K562 (cell line): ENCODE results near the gene CTIF. TPM values are rescaled to one million over a fixed set of nuclear protein-coding genes. Genes with fewer than 3 reads are reported as not detected.

Experiments
- EP400 ChIP-seq: fragments of 450-650 bp; IDR thresholded peaks from 2 replicates; pipeline ENCODE4 v1.6.1; 2017; ENCODE audit warnings: antibody characterized with exemption, mild to moderate bottlenecking, moderate library complexity
- GTF2E2 ChIP-seq: fragments of 200-800 bp; sonication (Bioruptor generic); IDR thresholded peaks from 2 replicates; pipeline ENCODE4 v1.6.1; 2016; ENCODE audit warnings: missing genetic modification characterization, missing compliant biosample characterization
- STAT5B ChIP-seq: fragments of 250-450 bp; sonication (Bioruptor Pico); IDR thresholded peaks from 2 replicates; pipeline ENCODE4 v1.8.0; 2021; ENCODE audit warnings: mild to moderate bottlenecking, inconsistent platforms
- ZKSCAN1 ChIP-seq: fragments of 150-350 bp; IDR thresholded peaks from 2 replicates; pipeline ENCODE4 v1.6.1; 2016; ENCODE audit warnings: low read depth, low read length
- polyA plus RNA-seq, 8 experiments: library from polyadenylated mRNA; depleted of rRNA in 4 of 8; stranded (reverse) in 5 of 8; unstranded in 3 of 8; fragments of >200 nt; fragmentation: Nextera tagmentation in 2 of 8; fragmentation: Illumina TruSeq in 1 of 8; extraction: Ambion mirVana in 2 of 8; extraction: Trizol in 1 of 8; gene quantifications; 2 replicates each; pipeline versions ENCODE4 v1.2.1 to v1.2.3, GENCODE V29; 2011 to 2014; ENCODE audit warnings: inconsistent platforms in 1 of 8, missing spikeins in 1 of 8
- total RNA-seq, 7 experiments: library from RNA; depleted of rRNA in 6 of 7; stranded (reverse); fragments of >200 nt in 6 of 7; fragmentation: Illumina TruSeq in 2 of 7; extraction: Trizol in 2 of 7; gene quantifications; 2 replicates each; pipeline versions ENCODE4 v1.2.1 to v1.2.3, GENCODE V29; 2011 to 2021; ENCODE audit warnings: low replicate concordance in 1 of 7
- TF ChIP-seq, protein P1 (sequence below), 2 experiments: fragments of 450-650 bp; IDR thresholded peaks; 2 replicates each; pipeline ENCODE4 v1.6.1; 2016; ENCODE audit warnings: mild to moderate bottlenecking in 2 of 2, borderline replicate concordance in 1 of 2, low read depth in 1 of 2, moderate library complexity in 1 of 2

The CTIF gene
- total and polyA plus RNA-seq, 9 of the 15 experiments (the other 6 are each of a cell fraction or from before 2014, with no cell fraction given) = 0.17 to 11.5 (median 2.2) TPM

- TF ChIP-seq, protein P1, sequence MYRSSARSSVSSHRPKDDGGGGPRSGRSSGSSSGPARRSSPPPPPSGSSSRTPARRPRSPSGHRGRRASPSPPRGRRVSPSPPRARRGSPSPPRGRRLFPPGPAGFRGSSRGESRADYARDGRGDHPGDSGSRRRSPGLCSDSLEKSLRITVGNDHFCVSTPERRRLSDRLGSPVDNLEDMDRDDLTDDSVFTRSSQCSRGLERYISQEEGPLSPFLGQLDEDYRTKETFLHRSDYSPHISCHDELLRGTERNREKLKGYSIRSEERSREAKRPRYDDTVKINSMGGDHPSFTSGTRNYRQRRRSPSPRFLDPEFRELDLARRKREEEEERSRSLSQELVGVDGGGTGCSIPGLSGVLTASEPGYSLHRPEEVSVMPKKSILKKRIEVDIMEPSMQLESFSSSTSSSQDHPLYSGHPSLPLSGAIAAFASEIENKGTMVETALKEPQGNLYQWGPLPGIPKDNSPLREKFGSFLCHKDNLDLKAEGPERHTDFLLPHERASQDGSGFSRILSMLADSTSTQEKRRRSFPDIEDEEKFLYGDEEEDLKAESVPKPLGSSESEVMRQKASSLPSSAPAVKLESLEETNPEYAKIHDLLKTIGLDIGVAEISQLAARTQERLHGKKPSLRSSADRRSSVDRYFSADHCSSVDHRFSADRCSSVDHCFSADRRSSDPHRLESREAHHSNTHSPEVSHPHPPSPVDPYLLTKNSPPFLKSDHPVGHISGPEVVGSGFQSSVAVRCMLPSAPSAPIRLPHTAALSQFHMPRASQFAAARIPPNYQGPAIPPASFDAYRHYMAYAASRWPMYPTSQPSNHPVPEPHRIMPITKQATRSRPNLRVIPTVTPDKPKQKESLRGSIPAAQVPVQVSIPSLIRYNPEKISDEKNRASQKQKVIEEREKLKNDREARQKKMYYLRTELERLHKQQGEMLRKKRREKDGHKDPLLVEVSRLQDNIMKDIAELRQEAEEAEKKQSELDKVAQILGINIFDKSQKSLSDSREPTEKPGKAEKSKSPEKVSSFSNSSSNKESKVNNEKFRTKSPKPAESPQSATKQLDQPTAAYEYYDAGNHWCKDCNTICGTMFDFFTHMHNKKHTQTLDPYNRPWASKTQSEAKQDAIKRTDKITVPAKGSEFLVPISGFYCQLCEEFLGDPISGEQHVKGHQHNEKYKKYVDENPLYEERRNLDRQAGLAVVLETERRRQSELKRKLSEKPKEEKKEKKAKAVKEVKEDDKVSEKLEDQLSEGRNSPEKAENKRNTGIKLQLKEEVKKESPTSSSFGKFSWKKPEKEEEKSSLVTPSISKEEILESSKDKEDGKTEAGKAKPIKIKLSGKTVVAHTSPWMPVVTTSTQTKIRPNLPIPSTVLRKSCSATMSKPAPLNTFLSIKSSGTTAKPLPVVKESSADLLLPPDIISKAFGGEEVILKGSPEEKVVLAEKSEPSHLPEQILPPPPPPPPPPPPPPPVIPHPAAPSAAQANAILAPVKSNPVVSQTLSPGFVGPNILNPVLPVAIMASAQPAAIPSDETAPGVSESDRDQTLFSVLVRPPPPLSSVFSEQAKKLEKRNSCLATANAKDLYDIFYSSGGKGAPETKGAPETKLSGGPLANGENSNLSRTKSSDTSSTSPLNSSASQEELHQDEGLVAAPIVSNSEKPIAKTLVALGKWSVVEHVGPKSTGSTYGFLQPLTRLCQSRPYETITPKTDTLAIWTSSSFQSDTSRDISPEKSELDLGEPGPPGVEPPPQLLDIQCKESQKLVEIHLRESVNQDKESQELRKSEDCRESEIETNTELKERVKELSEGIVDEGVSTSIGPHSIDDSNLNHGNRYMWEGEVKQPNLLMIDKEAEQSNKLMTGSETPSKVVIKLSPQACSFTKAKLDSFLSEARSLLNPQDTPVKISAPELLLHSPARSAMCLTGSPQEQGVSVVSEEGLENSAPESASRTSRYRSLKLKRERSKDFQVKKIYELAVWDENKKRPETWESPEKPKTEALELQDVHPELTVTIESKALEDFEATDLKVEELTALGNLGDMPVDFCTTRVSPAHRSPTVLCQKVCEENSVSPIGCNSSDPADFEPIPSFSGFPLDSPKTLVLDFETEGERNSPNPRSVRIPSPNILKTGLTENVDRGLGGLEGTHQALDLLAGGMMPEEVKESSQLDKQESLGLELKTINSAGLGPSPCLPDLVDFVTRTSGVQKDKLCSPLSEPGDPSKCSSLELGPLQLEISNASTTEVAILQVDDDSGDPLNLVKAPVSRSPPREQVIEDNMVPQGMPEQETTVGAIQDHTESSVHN (IDR thresholded peaks at IDR 0.05; ENCODE audit: borderline replicate concordance in 1 of 2, low read depth in 1 of 2) = no peak
- TF ChIP-seq ZKSCAN1 = no peak
- no peak for TF ChIP-seq GTF2E2 (tag)
- TF ChIP-seq STAT5B (CRISPR knock-in tag) = no peak
- TF ChIP-seq EP400 = no peak
These were observed 327.4 kb downstream of the CTIF start (continued) for GRCh38 chr18:48866028-48866733.
